Dendritic cell treated with granulocyte-macrophage colony-stimulating factor and Interleukin-4, amounts not matched to agents 40 ng/mL and 50 ng/mL, for 4 days (primary cell): ENCODE data around the gene C15orf39.

Source experiments
- H3K27ac Mint-ChIP-seq: one replicate; pipeline ENCODE4 v1.8.0; 2022; ENCODE audit warnings: mild to moderate bottlenecking, mixed read lengths
- H3K27me3 Mint-ChIP-seq: one replicate; pipeline ENCODE4 v1.8.0; 2022; ENCODE audit warnings: mild to moderate bottlenecking, mixed read lengths
- H3K36me3 Mint-ChIP-seq: one replicate; pipeline ENCODE4 v1.8.0; 2022; ENCODE audit warnings: low read depth, mixed read lengths
- H3K4me1 Mint-ChIP-seq: one replicate; pipeline ENCODE4 v1.8.0; 2022; ENCODE audit warnings: low read depth, mixed read lengths
- H3K4me3 Mint-ChIP-seq: one replicate; pipeline ENCODE4 v1.8.0; 2022; ENCODE audit warnings: mild to moderate bottlenecking, moderate library complexity, mixed read lengths
- H3K9me3 Mint-ChIP-seq: one replicate; pipeline ENCODE4 v1.8.0; 2022; ENCODE audit warnings: mixed read lengths
- intact Hi-C: fragments of 100-400 bp; cut with micrococcal nuclease; formaldehyde crosslinking; loops from one replicate; pipeline ENCODE4 v1.15.0; 2022

C15orf39 gene

DNA sequence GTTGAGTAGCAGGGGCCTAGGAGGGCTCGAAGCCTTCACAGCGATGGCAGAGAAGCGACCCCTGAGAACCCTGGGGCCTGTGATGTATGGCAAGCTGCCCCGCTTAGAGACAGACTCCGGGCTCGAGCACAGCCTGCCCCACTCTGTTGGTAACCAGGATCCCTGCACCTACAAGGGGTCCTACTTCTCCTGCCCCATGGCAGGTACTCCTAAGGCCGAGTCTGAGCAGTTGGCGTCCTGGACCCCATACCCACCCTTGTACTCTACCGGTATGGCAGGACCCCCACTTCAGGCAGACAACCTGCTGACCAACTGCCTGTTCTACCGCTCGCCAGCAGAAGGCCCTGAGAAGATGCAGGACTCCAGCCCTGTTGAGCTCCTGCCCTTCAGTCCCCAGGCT, 4.3 kb downstream of the C15orf39 start:
- intact Hi-C loops, result no loop called here
- peaks cover under 1% of the 10 kb centered on the region for H3K27me3 Mint-ChIP-seq

DNA sequence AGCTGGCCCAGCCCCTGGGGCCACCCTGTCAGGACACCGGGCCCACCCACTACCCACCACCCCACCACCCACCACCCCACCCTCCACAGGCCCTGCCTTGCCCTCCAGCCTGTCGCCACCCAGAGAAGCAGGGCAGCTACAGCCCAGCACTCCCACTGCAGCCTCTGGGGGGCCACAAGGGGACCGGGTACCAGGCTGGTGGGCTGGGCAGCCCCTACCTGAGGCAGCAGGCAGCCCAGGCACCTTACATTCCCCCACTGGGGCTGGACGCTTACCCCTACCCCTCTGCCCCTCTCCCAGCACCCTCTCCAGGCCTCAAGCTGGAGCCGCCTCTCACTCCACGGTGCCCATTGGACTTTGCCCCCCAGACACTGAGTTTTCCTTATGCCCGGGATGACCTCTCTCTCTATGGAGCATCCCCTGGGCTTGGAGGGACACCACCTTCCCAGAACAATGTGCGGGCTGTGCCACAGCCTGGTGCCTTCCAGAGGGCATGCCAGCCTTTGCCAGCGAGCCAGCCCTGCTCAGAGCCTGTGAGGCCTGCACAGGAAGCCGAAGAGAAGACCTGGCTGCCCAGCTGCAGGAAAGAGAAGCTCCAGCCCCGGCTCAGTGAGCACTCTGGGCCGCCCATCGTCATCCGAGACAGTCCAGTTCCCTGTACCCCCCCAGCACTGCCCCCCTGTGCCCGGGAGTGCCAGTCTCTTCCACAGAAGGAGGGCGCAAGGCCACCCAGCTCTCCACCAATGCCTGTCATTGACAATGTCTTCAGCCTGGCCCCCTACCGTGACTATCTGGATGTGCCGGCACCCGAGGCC, 5.3 kb downstream of the C15orf39 start:
- H3K4me1 Mint-ChIP-seq, result peaks cover 79% of the 10 kb centered on the region
- H3K9me3 Mint-ChIP-seq, result no peaks in the 10 kb centered on the region
- intact Hi-C loops, result no loop called here
- H3K27me3 Mint-ChIP-seq, result no peaks in the 10 kb centered on the region
- no peak overlapping the region for H3K4me3 Mint-ChIP-seq
- H3K27ac Mint-ChIP-seq, result no peak overlapping the region
- H3K36me3 Mint-ChIP-seq, result peaks cover 97% of the 10 kb centered on the region

More for the DNA sequence above, 4.3 kb downstream of the C15orf39 start:
- H3K4me3 Mint-ChIP-seq, result no peak overlapping the region
- H3K27ac Mint-ChIP-seq, result no peak overlapping the region
- H3K4me1 Mint-ChIP-seq, result peaks cover 77% of the 10 kb centered on the region
- H3K9me3 Mint-ChIP-seq, result no peaks in the 10 kb centered on the region
- peaks cover 91% of the 10 kb centered on the region for H3K36me3 Mint-ChIP-seq

DNA sequence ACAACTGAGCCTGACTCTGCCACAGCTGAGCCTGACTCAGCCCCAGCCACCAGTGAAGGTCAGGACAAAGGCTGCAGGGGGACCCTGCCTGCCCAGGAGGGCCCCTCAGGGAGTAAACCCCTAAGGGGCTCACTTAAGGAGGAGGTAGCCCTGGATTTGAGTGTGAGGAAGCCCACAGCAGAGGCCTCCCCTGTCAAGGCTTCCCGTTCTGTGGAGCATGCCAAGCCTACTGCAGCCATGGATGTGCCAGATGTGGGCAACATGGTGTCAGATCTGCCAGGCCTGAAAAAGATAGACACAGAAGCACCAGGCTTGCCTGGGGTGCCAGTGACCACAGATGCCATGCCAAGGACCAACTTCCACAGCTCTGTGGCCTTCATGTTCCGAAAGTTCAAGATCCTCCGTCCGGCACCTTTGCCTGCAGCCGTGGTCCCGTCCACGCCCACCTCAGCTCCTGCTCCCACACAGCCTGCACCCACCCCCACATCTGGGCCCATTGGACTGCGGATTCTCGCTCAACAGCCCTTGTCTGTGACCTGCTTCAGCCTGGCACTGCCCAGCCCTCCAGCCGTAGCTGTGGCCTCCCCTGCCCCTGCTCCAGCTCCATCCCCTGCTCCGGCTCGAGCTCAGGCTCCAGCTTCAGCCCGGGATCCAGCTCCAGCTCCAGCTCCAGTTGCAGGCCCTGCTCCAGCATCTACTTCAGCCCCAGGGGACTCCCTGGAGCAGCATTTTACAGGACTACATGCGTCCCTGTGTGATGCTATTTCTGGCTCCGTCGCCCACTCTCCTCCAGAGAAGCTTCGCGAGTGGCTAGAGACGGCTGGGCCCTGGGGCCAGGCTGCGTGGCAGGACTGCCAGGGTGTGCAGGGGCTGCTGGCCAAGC, 6.2 kb downstream of the C15orf39 start:
- Mint-ChIP-seq H3K9me3 (no peaks in the 10 kb centered on the region), H3K4me1 (peaks cover 87% of the 10 kb centered on the region), H3K27me3 (no peaks in the 10 kb centered on the region), H3K27ac (no peak overlapping the region), H3K36me3 (peaks cover 97% of the 10 kb centered on the region), H3K4me3 (no peak overlapping the region)
- intact Hi-C loops, result no loop called here

DNA sequence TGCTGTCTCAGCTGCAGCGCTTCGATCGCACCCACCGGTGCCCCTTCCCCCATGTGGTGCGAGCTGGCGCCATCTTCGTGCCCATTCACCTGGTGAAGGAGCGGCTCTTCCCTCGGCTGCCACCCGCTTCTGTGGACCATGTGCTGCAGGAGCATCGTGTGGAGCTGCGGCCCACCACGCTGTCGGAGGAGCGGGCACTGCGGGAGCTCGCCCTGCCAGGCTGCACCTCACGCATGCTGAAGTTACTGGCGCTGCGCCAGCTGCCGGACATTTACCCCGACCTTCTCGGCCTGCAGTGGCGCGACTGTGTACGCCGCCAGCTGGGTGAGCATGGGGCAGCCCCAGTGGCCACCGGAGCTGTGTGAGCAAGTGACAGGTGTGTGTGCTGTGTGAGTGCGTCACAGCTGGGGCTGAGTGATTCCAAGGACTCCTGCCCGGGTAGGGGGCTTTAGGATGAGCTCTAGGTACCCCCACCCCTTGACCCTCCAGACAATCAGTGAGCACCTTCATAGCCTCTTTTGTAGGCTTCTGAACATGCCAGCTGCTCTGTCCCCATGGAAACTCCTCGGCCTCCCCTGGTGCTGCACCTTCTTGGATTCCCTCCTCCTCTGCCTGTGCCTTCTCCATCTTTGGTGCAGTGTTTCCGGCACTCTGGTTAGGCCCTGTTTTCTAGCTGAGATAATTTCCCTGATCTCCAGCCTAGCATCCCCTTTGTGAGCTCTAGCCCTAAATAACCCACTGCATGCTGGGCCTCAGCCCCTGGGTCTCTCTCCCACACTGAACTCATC, 7.0 kb downstream of the C15orf39 start:
- H3K4me3 Mint-ChIP-seq, result no peak overlapping the region
- intact Hi-C loops, result no loop called here

DNA sequence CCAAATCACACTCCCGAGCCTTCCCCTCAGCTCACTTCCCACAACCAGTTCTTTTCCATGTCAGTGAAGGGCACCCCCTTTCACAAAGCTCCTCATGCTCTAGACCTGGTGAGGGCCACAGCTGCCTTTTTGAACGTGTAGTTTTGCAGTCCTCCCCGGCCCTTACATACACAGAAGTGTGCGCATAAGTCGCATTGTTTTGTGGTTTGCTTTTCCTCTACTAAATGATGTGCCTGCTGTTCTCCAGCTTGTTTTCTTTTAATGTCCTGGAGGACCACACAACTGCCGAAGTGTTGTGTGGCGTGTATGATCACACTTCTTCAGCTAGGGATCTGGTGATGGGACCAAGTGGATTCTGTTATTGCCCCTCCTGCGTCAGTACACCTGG, 7.6 kb downstream of the C15orf39 start:
- no peak overlapping the region for H3K27ac Mint-ChIP-seq
- intact Hi-C loops, result no loop called here
- peaks cover 93% of the 10 kb centered on the region for H3K4me1 Mint-ChIP-seq

More for the DNA sequence above, 7.0 kb downstream of the C15orf39 start:
- Mint-ChIP-seq H3K27me3 (no peaks in the 10 kb centered on the region), H3K27ac (no peak overlapping the region), H3K9me3 (no peaks in the 10 kb centered on the region), H3K36me3 (peaks cover 97% of the 10 kb centered on the region), H3K4me1 (peaks cover 93% of the 10 kb centered on the region)

DNA sequence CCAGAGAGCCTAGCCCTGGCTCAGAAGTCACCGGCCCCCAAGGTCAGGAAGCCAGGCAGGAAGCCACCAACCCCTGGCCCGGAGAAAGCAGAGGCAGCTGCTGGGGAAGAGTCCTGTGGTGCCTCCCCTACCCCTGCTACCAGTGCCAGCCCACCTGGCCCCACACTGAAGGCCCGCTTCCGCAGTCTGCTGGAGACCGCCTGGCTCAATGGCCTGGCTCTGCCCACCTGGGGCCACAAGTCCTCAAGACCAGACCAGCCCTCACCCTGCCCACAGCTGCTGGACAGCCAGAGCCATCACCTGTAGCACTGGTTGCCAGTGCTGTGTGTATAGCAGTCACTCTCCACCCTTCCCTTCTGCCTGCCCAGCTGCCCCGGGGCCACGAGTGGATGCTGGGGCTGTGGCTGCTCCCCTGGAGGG, 9.1 kb downstream of the C15orf39 start:
- H3K4me3 Mint-ChIP-seq, result no peak overlapping the region
- intact Hi-C loops, result no loop called here
- no peaks in the 10 kb centered on the region for H3K9me3 Mint-ChIP-seq
- peaks cover 93% of the 10 kb centered on the region for H3K4me1 Mint-ChIP-seq
- H3K27ac Mint-ChIP-seq, result no peak overlapping the region
- H3K36me3 Mint-ChIP-seq, result peaks cover 95% of the 10 kb centered on the region
- H3K27me3 Mint-ChIP-seq, result no peaks in the 10 kb centered on the region

More for the DNA sequence above, 7.6 kb downstream of the C15orf39 start:
- H3K27me3 Mint-ChIP-seq, result no peaks in the 10 kb centered on the region
- no peaks in the 10 kb centered on the region for H3K9me3 Mint-ChIP-seq
- no peak overlapping the region for H3K4me3 Mint-ChIP-seq
- H3K36me3 Mint-ChIP-seq, result peaks cover 97% of the 10 kb centered on the region

DNA sequence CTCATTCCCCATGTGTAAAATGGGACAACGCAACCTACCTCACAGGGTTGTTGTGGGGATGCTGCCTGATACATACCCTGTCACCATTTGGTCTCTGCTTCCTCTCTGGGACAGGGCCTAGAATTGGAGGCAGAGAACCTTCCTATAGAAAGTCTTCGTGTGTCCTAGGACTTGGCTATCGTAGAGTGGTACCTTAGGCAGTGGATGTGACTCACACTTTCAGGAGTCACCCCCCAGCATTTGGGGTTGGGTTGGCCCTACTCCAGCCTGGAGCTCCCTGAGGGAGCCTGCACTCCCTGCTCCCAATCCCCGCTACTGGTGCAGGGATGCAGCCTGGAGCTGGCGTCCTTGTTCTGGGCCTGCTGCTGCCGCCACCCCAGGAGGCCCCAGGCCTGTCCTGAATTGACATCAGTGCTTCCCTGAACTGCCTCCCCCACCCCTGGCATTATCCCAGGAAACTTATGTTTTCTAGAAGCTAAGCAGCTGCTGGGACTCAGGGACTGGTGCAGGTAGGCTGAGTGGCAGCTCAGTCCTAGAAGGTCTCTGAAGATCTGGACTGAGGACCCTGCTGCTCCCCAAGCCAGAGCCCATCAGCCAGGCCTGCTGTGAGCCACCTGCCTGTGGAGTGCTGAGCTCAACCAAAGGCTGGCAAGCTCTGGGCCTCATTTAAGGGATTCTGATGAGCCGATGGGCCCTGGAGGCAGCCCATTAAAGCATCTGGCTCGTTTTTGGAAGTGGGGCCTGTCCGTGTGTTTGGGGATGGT, 9.9 kb downstream of the C15orf39 start:
- Mint-ChIP-seq H3K4me1 (peaks cover 89% of the 10 kb centered on the region), H3K27ac (no peak overlapping the region), H3K9me3 (no peaks in the 10 kb centered on the region), H3K4me3 (no peak overlapping the region), H3K36me3 (peaks cover 95% of the 10 kb centered on the region), H3K27me3 (no peaks in the 10 kb centered on the region)
- intact Hi-C loops, result no loop called here

DNA sequence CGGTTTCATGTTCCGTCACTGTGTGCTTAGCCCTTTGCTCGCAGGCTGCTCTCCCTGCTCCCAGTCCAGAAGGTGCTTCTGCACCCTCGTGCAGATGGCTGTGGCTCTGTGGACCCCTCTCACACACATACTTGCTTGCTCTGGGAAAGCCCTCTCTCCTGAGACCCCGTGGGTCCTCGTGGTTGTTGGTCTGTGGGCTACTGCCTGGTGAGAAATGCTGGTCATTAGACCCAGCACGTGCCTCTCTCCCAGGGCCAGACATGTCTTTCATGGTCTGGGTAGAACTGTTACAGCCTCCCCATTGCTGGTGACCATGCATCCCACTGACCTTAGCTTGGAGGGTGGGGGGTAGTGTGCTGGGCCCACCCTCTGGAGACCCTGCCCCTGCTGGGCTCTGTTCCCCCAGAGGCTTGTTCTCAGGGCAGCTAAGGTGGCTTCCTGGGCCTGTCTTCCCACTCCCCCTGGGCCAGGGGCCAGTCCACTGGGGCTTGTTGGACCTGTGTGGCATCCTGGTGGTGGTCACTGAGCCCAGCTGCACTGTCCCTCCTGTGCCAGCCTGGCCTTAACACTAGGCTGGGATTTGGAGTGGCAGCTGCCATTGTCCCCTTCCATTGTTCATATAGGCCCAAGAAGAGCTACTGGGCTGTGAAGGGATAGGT, 10.6 kb downstream of the C15orf39 start:
- Mint-ChIP-seq H3K27me3 (no peaks in the 10 kb centered on the region), H3K9me3 (no peaks in the 10 kb centered on the region), H3K36me3 (peaks cover 92% of the 10 kb centered on the region), H3K4me3 (no peak overlapping the region), H3K4me1 (peaks cover 81% of the 10 kb centered on the region), H3K27ac (no peak overlapping the region)
- intact Hi-C loops, result no loop called here

DNA sequence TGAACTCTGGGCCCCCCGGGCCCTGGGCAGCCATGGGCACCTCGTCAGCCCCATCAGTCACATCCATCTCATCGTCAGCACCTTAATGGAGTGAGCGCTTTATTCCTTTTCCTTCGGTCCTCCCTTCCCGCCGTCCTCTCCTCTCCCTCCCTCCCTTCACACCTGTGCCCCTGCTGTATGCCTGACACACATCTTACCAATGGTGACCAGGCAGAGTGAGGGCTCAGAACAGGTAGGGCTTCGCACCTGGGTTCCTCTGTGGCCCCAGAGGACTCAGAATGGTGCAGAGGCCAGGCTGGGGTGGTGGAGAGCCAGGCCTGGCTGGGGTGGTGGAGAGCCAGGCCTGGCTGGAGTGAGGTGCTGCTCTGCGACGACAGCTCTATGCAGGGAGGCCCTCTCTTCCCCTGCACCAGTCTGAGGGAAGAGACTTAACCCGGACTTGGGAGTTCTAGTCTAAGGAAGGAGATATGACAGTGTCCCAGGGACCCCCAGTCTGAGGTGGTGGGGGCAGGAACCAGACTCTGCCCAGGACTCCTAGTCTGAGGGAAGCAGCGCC, 11.6 kb downstream of the C15orf39 start:
- intact Hi-C loops, result no loop called here
- no peak overlapping the region for H3K4me3 Mint-ChIP-seq
- no peaks in the 10 kb centered on the region for H3K27me3 Mint-ChIP-seq
- H3K36me3 Mint-ChIP-seq, result peaks cover 86% of the 10 kb centered on the region
- no peaks in the 10 kb centered on the region for H3K9me3 Mint-ChIP-seq
- H3K27ac Mint-ChIP-seq, result no peak overlapping the region
- peaks cover 76% of the 10 kb centered on the region for H3K4me1 Mint-ChIP-seq

DNA sequence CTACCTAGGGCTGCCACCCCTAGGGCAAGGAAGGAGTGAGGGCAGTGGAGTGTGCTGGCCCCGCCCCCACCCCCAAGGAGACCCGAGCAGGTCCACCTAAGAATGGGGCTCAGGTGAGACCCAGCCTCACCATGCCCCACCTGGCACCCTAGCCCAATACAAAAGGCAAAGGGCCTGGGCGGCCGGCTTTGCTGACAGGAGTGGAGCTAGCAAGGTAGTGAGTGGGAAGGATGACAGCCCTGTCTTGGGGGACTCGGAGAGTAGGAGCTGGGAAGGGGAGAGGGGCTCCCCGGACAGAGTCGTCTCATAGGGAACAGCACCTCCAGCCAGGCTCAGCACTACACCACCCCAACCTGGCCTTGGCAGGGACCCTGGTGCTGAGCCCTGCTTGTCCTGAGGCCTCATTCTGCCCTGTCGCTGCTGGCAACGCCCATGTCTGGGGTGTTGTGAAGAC, 12.1 kb downstream of the C15orf39 start:
- H3K27me3 Mint-ChIP-seq, result no peaks in the 10 kb centered on the region
- H3K27ac Mint-ChIP-seq, result no peak overlapping the region
- intact Hi-C loops, result no loop called here
- H3K4me1 Mint-ChIP-seq, result peaks cover 76% of the 10 kb centered on the region
- peaks cover 83% of the 10 kb centered on the region for H3K36me3 Mint-ChIP-seq
- H3K9me3 Mint-ChIP-seq, result no peaks in the 10 kb centered on the region
- H3K4me3 Mint-ChIP-seq, result no peak overlapping the region

DNA sequence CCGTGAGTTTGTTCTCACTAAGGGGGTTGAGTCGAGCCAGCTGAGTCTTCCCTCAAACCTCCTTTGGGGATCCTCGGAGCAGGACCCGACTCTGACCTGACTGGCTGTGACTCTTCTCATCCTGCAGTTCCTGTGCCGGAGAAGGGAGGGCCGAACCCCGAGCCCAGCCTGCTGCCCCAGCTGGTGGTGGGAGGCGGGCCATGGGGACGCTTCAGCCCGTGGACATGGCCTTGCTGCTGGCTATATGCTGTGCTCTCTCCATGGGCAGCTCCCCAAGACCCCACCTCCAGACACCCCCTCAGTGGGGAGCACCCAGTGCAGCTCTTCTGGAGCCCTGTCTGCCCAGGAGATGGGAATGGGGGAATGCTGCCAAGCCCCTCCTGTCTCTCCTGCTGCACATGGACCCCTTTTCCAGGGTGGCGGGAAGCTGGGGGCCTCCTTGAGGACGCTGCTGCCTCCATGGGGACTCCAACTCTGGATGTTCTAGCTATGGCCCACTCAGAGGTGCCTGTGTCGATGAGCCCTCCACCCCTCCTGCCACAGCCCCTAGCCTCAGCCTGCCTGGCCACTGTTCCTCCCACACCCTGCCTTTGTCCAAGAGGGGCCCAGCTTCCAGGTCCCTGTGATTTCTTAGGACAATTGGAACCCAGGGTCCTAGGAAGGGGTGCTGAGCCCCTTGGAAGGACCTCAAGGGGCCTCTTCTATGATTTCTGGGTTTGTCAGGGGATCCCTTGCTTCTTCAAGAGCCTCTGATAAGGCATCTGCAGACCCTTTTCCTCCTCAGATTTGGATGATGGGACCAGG, 12.8 kb downstream of the C15orf39 start:
- Mint-ChIP-seq H3K27ac (no peak overlapping the region), H3K4me1 (peaks cover 76% of the 10 kb centered on the region), H3K36me3 (peaks cover 77% of the 10 kb centered on the region), H3K4me3 (no peak overlapping the region), H3K27me3 (no peaks in the 10 kb centered on the region), H3K9me3 (no peaks in the 10 kb centered on the region)
- intact Hi-C loops, result no loop called here
